HG03442 (cell line): ENCODE measurements around the gene MDK.

Source experiments
- ATAC-seq: cut with Tn5 transposase; IDR thresholded peaks from one replicate; pipeline ENCODE4 v1.9.1; 2021; ENCODE audit warnings: mild to moderate bottlenecking, moderate library complexity; ENCODE audit not compliant: unreplicated experiment

MDK gene

GRCh38 chr11:46347637-46348311 lies 33.7 kb upstream of the MDK start:
- ATAC-seq: peak; percentile 5

- ATAC-seq: no peak
These were observed 32.7 kb upstream of the MDK start for GRCh38 chr11:46348566-46349401.

GRCh38 chr11:46350695-46351094 lies 30.8 kb upstream of the MDK start:
- no peak for ATAC-seq

- no peak for ATAC-seq
These were observed 30.3 kb upstream of the MDK start for GRCh38 chr11:46351148-46351547.

GRCh38 chr11:46351606-46352005 lies 29.9 kb upstream of the MDK start:
- no peak for ATAC-seq

GRCh38 chr11:46352063-46352841 lies 29.2 kb upstream of the MDK start:
- ATAC-seq: no peak

GRCh38 chr11:46353698-46354097 lies 27.8 kb upstream of the MDK start:
- no peak for ATAC-seq

- no peak for ATAC-seq
These were observed 24.5 kb upstream of the MDK start for GRCh38 chr11:46356924-46357482.

GRCh38 chr11:46357483-46357936 lies 24.0 kb upstream of the MDK start:
- no peak for ATAC-seq

GRCh38 chr11:46359953-46360352 lies 21.5 kb upstream of the MDK start:
- ATAC-seq: no peak

- peak; percentile 14 for ATAC-seq
These were observed 20.6 kb upstream of the MDK start for GRCh38 chr11:46360878-46361277.

- ATAC-seq: peak; percentile 85
These were observed 19.9 kb upstream of the MDK start for GRCh38 chr11:46361283-46362155.

GRCh38 chr11:46362156-46363030 lies 19.1 kb upstream of the MDK start:
- ATAC-seq: no peak

GRCh38 chr11:46363031-46363407 lies 18.4 kb upstream of the MDK start:
- ATAC-seq: no peak

- ATAC-seq: no peak
These were observed 17.9 kb upstream of the MDK start for GRCh38 chr11:46363455-46364005.

- no peak for ATAC-seq
These were observed 17.4 kb upstream of the MDK start for GRCh38 chr11:46364056-46364455.

- ATAC-seq: no peak
These were observed 16.7 kb upstream of the MDK start for GRCh38 chr11:46364791-46365190.

GRCh38 chr11:46366260-46366659 lies 15.2 kb upstream of the MDK start:
- ATAC-seq: no peak

GRCh38 chr11:46366661-46367161 lies 14.8 kb upstream of the MDK start:
- no peak for ATAC-seq
